ENCODE measurements around the gene CAST.
"Not testable (repeated sequence)": the region's sequence is repeated elsewhere in the genome, so short reads cannot be mapped to it uniquely, and the experiment has no call there.

Gene CAST

DNA sequence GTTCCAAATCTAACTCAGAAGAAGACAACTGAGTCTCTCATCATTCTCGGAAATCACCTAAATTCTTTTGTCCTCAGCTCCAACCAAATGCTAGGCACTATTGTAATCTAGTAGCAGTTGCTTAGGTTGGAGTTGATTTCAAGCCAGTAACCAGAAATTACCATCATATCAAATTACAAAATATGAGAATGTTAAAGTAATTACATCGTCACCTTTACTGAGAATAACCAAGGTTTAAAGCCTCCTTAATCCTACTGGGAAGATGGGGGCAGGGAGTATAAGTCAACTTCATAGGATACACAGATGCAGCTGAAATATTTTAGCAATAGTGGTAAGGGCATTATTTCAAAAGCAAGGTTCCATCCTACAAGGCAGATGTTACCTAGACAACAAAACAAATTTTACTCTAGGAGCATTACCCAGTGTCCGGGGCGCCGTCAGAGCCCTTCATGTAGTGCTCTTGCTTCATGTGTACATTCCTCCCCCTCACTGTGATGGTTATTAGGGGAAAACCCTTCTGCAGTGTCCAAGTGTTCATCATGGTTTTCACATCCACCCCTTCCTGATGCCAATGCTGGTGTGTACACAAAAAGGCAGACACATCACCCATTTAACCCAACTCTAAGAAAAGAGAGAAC is 126.1 kb downstream of the CAST start:
- TF ChIP-seq, protein P1, sequence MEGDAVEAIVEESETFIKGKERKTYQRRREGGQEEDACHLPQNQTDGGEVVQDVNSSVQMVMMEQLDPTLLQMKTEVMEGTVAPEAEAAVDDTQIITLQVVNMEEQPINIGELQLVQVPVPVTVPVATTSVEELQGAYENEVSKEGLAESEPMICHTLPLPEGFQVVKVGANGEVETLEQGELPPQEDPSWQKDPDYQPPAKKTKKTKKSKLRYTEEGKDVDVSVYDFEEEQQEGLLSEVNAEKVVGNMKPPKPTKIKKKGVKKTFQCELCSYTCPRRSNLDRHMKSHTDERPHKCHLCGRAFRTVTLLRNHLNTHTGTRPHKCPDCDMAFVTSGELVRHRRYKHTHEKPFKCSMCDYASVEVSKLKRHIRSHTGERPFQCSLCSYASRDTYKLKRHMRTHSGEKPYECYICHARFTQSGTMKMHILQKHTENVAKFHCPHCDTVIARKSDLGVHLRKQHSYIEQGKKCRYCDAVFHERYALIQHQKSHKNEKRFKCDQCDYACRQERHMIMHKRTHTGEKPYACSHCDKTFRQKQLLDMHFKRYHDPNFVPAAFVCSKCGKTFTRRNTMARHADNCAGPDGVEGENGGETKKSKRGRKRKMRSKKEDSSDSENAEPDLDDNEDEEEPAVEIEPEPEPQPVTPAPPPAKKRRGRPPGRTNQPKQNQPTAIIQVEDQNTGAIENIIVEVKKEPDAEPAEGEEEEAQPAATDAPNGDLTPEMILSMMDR (IDR thresholded peaks at IDR 0.05; ENCODE audit: low read depth, low read length), result no peak
- DNase-seq (ENCODE audit: low read depth in 2 of 2), result peak; percentile 33 to 41
- H3K4me3 ChIP-seq (replicated peaks in 1 of 2; ENCODE audit: low read depth in 2 of 2, low read length in 2 of 2), result no peak overlapping the region

DNA sequence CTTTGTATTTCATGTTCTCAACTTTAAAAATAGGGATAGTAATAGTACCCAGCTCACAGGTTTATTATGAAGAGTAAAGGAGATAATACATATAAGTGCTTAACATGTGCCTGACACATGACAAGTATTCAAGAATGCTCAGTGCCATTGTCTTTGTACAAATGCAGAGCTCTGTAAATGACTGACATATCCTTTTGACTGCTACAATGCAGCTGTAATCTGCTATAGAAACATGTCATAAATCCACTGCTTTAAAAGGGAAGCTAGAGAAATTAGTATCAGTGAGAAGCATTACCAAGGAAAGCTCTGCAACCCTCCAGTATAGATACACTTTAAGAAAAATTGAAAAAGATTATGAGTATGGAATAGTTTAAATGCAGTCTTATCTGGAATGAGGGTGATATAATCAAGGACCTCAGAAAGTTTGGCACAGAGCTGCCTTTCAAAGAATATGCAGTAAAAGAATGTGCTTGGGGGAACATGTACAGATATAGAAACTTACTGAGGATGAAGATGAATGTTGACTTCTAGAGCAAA is 127.7 kb downstream of the CAST start:
- DNase-seq (ENCODE audit: low read depth in 2 of 2), result no peak
- TF ChIP-seq, protein P1 (IDR thresholded peaks at IDR 0.05; ENCODE audit: low read depth, low read length), result no peak

DNA sequence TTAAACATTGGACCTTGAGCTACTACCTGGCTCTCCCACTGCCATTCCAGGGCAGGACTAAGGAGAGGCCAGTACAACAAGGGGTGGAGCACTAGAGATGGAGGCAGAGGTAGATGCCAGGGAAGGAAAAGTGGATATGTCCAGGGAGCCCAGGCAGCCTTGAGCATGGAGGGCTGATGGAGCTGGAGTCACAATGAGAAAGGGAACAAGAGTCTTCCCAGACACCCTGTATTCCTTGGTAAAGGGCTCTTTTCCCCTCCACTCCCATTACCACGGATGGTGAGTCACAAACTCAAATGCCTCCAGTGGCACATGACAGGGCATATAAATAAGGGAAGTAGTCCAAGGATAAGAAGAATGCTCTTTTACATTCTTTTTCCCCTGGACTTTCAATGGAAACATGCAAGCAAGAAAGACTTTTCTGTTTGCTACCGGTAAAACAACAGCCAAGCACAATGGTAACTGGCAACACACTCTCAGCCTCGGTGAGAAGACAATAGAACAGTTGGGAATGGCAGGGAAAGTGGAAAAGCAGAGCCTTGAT is 128.9 kb downstream of the CAST start:
- peak; percentile 36 to 45 for DNase-seq (ENCODE audit: low read depth in 2 of 2)
- TF ChIP-seq, protein P1 (IDR thresholded peaks at IDR 0.05; ENCODE audit: low read depth, low read length), result no peak
- H3K4me3 ChIP-seq (replicated peaks in 1 of 2; ENCODE audit: low read depth in 2 of 2, low read length in 2 of 2), result no peak overlapping the region

More for the DNA sequence above, 127.7 kb downstream of the CAST start:
- no peak overlapping the region for H3K4me3 ChIP-seq (replicated peaks in 1 of 2; ENCODE audit: low read depth in 2 of 2, low read length in 2 of 2)

DNA sequence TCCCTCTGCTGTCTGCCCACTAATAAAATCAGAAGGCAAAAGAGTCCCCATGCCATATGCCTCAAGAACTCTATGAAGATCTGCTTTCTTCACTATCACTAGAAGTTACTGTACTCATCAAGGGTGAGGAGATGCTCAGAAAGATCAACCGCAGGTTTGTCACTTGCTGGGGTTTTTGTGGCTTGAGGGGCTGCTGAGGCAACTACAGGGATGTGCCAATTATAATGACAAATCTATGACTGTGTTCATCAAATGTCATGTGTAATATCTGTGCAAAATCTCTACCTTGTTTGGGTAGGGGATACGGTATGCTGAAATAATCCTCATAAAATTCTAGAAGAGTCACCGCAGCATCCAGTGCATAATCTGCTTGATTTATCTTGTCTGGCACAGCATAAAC is 132.6 kb downstream of the CAST start:
- TF ChIP-seq, protein P1 (IDR thresholded peaks at IDR 0.05; ENCODE audit: low read depth, low read length), result no peak
- H3K4me3 ChIP-seq (replicated peaks in 1 of 2; ENCODE audit: low read depth in 2 of 2, low read length in 2 of 2), result no peak overlapping the region
- no peak for DNase-seq (ENCODE audit: low read depth in 2 of 2)

DNA sequence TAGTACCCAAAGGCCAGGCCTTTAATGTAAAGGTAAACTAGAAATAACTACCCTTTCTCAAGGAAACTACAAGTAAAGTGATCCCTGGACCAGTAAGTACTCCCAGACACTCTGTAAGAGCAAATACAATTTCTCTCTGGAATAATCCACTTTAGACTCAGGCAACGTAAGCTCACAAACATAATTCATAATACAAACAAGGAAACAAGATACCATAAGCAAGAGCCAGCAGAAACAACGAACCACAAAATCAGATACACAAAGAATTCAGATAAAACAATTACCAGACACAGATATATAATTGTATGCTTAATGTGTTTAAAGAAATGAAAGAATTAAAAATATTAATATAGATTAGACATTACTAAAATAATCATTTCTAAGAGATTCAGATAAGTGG is 133.4 kb downstream of the CAST start:
- TF ChIP-seq, protein P1 (IDR thresholded peaks at IDR 0.05; ENCODE audit: low read depth, low read length), result no peak

DNA sequence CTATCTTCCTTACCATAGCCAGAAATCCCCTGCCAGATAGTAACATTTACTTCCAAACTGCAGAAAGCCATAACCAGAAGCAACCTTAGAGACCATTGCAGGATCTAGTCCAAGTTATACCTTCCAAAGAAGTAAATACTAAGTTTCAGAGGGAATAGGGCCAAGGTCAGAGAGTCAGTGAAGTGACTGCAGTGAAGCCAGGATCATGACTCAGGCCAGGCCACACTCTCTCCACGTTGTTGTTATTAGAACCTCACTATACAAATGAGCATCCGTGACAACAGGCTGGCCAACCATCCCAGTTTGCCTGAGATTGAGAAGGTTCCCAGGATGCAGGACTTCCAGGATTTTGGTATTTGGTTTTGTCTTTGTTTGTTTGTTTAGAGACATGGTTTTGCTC is 134.3 kb downstream of the CAST start:
- TF ChIP-seq, protein P1 (IDR thresholded peaks at IDR 0.05; ENCODE audit: low read depth, low read length), result no peak

More for the DNA sequence above, 133.4 kb downstream of the CAST start:
- H3K4me3 ChIP-seq (replicated peaks in 1 of 2; ENCODE audit: low read depth in 2 of 2, low read length in 2 of 2), result no peak overlapping the region
- no peak for DNase-seq (ENCODE audit: low read depth in 2 of 2)

DNA sequence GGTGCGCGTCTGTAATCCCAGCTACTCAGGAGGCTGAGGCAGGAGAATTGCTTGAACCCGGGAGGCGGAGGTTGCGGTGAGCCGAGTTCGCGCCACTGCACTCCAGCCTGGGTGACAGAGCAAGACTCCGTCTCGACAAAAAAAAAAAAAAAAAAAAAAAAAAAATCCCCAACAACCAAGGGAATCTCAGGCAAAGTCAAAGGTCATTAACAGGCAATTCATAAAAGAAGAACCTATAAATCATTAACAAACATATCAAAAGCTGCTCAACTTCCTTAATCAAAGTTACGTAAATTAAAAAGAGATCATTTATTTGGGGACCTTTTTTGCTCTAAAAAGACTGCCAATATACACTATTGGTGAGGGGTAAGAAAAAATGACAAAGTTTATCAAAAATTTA is 139.5 kb downstream of the CAST start:
- DNase-seq (ENCODE audit: low read depth in 2 of 2); H3K4me3 ChIP-seq (replicated peaks in 1 of 2; ENCODE audit: low read depth in 2 of 2, low read length in 2 of 2): not testable (repeated sequence)

More for the DNA sequence above, 134.3 kb downstream of the CAST start:
- no peak for DNase-seq (ENCODE audit: low read depth in 2 of 2)
- no peak overlapping the region for H3K4me3 ChIP-seq (replicated peaks in 1 of 2; ENCODE audit: low read depth in 2 of 2, low read length in 2 of 2)
